Breast epithelium (tissue), 4 donors: ENCODE measurements around the gene CEBPA. TPM values are rescaled to one million over a fixed set of nuclear protein-coding genes. Genes with fewer than 3 reads are reported as not detected.
A peak's percentile ranks its signal among the peaks of the same experiment; 100 is the strongest.
"Not testable (repeated sequence)": the region's sequence is repeated elsewhere in the genome, so short reads cannot be mapped to it uniquely, and the experiment has no call there.

ENCODE experiments used
- DNase-seq, 2 donors: peaks; one replicate each; pipeline ENCODE4 v3.0.0-alpha.2; 2019; ENCODE audit warnings: low spot score in 2 of 2
- H3K27ac ChIP-seq, 2 donors: fragments of 200-600 bp; sonication (generic) in 1 of 2; one replicate each; pipeline ENCODE4 v1.5.1; 2016 to 2019; ENCODE audit warnings: mild to moderate bottlenecking in 1 of 2
- H3K27me3 ChIP-seq, 2 donors: fragments of 200-600 bp; sonication (generic) in 1 of 2; one replicate each; pipeline versions ENCODE4 v1.5.1 to v1.6.0; 2017 to 2019; ENCODE audit warnings: control low read depth in 1 of 2, mild to moderate bottlenecking in 1 of 2
- H3K36me3 ChIP-seq: fragments of 200-600 bp; one replicate; pipeline ENCODE4 v1.5.1; 2019
- H3K4me1 ChIP-seq, 2 donors: fragments of 200-600 bp; sonication (generic); one replicate each; pipeline ENCODE4 v1.5.1; 2016 to 2019; ENCODE audit warnings: control low read depth in 1 of 2
- H3K4me3 ChIP-seq, 3 donors: fragments of 200-600 bp; sonication (generic); 1 replicate in 2 of 3; 2 replicates in 1 of 3; pipeline ENCODE4 v1.5.1; 2016 to 2019; ENCODE audit warnings: mild to moderate bottlenecking in 3 of 3, moderate library complexity in 2 of 3
- H3K9me3 ChIP-seq, 2 donors: fragments of 200-600 bp; sonication (generic) in 1 of 2; one replicate each; pipeline ENCODE4 v1.5.1; 2016 to 2019; ENCODE audit warnings: control low read depth in 1 of 2
- POLR2A ChIP-seq: fragments of 450-650 bp; IDR thresholded peaks from one replicate; pipeline ENCODE4 v1.6.1; 2016; ENCODE audit warnings: antibody characterized with exemption, mild to moderate bottlenecking, moderate library complexity
- POLR2AphosphoS5 ChIP-seq, 3 donors: sonication (generic); formaldehyde crosslinking; IDR thresholded peaks; one replicate each; pipeline ENCODE4 v1.6.1; 2017; ENCODE audit warnings: antibody characterized with exemption in 3 of 3
- intact Hi-C: fragments of 100-400 bp; cut with DNase I; formaldehyde crosslinking; loops from one replicate; pipeline ENCODE4 v1.15.1; 2023; ENCODE audit warnings: low total_unique reads
- total RNA-seq, 3 donors: library from RNA; depleted of rRNA; stranded (reverse); fragments of >200 nt; gene quantifications; one replicate each; pipeline ENCODE4 v1.1.0, GENCODE V29; 2016
- TF ChIP-seq, protein P1 (sequence below), 3 donors: fragments of 450-650 bp; IDR thresholded peaks; one replicate each; pipeline ENCODE4 v1.5.1; 2016 to 2017; ENCODE audit warnings: antibody characterized with exemption in 3 of 3, mild to moderate bottlenecking in 3 of 3, moderate library complexity in 3 of 3

Gene CEBPA
- total RNA-seq, 3 donors from 2014 or later, result 35.1 to 263 (median 67.5) TPM

DNA sequence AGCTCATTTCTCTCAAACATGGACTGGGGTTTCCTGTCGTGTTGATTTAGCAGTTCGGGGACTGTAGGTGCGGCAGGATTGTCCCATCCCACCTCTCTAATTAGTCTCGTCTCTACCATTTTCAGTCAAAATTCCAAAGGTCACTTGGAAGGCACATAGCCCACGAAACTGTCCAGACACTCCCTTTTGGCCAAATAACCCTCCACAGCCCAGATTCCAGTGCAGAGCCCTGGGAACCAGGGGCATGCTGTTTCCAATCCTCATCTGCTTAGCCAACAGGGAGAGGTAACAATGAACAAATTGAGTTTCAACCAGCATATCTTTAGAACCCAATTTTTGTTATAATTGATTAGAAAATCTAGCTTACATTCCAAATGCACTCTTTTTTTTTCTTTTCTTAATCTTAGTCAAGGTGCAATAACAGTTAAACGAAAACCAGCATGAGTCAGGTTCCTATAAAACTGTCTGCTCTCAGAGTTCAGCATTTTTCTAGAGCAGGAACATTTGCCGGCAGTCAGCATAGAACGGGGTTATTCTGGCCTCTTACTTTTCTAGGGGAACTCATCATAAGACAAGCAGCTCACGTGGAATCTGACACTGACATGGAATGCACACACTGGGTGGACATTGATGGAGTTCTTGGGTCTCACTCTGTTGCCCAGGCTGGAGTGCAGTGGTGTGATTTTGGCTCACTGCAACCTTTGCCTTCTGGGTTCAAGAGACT, 14.4 kb upstream of the CEBPA start:
- H3K4me3 ChIP-seq, result no peak overlapping the region
- no peak for DNase-seq
- H3K9me3 ChIP-seq, result no peaks in the 10 kb centered on the region
- TF ChIP-seq, protein P1, sequence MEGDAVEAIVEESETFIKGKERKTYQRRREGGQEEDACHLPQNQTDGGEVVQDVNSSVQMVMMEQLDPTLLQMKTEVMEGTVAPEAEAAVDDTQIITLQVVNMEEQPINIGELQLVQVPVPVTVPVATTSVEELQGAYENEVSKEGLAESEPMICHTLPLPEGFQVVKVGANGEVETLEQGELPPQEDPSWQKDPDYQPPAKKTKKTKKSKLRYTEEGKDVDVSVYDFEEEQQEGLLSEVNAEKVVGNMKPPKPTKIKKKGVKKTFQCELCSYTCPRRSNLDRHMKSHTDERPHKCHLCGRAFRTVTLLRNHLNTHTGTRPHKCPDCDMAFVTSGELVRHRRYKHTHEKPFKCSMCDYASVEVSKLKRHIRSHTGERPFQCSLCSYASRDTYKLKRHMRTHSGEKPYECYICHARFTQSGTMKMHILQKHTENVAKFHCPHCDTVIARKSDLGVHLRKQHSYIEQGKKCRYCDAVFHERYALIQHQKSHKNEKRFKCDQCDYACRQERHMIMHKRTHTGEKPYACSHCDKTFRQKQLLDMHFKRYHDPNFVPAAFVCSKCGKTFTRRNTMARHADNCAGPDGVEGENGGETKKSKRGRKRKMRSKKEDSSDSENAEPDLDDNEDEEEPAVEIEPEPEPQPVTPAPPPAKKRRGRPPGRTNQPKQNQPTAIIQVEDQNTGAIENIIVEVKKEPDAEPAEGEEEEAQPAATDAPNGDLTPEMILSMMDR (IDR thresholded peaks at IDR 0.05), result no peak
- TF ChIP-seq POLR2A, result no peak
- TF ChIP-seq POLR2AphosphoS5 (IDR thresholded peaks at IDR 0.05), result no peak
- no peaks in the 10 kb centered on the region for H3K36me3 ChIP-seq
- no peaks in the 10 kb centered on the region for H3K27me3 ChIP-seq
- H3K27ac ChIP-seq, result no peak overlapping the region
- no peaks in the 10 kb centered on the region for H3K4me1 ChIP-seq
- intact Hi-C loops, result no loop called here

DNA sequence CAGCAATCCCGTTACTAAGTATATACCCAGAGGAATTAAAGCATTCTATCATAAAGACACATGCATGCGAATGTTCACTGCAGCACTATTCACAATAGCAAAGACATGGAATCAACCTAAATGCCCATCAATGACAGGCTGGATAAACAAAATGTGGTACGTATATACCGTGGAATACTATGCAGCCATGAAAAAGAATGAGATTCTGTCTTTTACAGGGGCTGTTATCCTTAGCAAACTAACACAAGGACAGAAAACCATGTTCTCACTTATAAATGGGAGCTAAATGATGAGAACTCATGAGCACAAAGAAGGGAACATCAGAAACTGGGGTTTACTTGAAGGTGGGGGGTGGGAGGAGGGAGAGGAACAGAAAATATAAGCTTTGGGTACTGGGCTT, 10.5 kb upstream of the CEBPA start:
- H3K9me3 ChIP-seq, intact Hi-C loops, H3K4me3 ChIP-seq, DNase-seq, H3K27ac ChIP-seq, H3K36me3 ChIP-seq, H3K27me3 ChIP-seq, H3K4me1 ChIP-seq: not testable (repeated sequence)

DNA sequence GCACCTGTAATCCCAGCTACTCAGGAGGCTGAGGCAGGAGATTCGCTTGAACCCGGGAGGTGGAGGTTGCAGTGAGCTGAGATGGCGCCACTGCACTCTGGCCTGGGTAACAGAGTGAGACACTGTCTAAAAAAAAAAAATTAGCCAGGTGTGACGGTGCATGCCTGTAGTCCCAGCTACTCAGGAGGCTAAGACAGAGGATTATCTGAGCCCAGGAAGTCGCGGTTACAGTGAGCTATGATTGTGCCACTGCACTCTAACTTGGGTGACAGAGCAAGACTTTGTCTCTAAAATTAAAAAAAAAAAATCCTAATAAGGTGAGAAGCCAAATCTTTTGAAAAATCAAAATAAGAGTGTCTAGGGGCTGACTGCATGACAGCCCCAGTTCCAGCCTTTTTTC, 9.7 kb upstream of the CEBPA start:
- intact Hi-C loops, result no loop called here
- no peak overlapping the region for H3K4me3 ChIP-seq
- TF ChIP-seq, protein P1 (IDR thresholded peaks at IDR 0.05), result no peak
- TF ChIP-seq POLR2A, result no peak
- TF ChIP-seq POLR2AphosphoS5 (IDR thresholded peaks at IDR 0.05), result no peak
- no peak for DNase-seq
- H3K9me3 ChIP-seq, result no peaks in the 10 kb centered on the region
- H3K27me3 ChIP-seq, result no peaks in the 10 kb centered on the region
- no peak overlapping the region for H3K27ac ChIP-seq
- H3K4me1 ChIP-seq, result no peaks in the 10 kb centered on the region
- no peaks in the 10 kb centered on the region for H3K36me3 ChIP-seq

DNA sequence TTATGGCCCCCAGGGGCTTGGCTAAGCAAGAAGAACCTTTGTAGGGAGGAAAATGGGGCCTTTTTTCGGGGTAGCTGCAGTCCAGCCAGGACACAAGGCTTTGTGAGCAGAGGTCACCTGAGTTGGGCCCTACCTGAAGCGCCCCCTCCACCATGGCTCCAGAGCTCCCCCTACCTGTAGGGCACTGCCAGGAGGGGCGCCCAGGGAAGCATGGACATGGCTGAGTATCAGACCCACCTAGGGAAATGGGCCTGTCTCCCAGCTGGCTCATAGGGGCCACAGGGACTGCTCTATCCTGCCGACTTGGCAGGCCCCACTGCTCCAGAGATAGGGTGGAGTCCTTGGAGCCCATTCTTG, 9.0 kb upstream of the CEBPA start:
- intact Hi-C loops, result loop anchor here (1.0 kb wide), 1 partner anchor 41 kb away; no protein-coding TSS in a partner anchor

DNA sequence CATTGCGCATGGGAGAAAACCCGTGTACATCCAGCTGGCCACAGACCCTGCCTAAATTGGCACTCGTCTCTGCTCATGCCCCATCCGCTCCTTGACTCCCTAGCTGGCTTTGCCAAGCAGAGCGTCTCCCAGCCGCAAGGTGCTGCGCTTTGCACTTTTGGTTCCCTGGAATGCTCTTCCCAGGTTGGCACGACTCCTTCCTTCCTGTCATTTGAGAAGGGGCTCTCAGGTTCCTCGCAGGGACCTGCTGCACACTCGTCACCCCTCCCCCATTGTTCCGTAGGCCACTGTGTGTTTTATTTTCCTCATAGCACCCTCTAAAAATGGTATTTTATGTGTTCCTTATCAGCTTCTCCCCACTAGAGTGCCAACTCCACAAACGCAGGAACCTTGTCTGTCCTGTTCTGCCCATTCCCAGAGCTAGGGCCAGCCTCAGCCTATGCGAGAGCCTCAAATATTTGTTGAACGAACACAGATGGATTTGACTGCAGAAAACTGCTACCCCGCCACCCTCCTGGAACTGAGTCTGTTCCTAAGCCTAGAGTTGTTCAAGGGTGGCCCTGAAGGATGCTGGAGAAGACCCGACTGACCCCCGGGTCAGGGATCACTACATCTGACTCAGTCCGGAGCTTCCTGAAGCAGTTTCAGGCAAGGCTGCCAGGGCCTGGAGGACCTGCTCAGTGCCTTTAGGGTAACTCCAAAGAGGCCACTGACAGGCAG, 8.4 kb upstream of the CEBPA start:
- no peaks in the 10 kb centered on the region for H3K27me3 ChIP-seq
- intact Hi-C loops, result loop anchor here (1.0 kb wide), 1 partner anchor 40 kb away; no protein-coding TSS in a partner anchor
- no peaks in the 10 kb centered on the region for H3K4me1 ChIP-seq
- H3K36me3 ChIP-seq, result no peaks in the 10 kb centered on the region
- H3K27ac ChIP-seq, result peak overlapping the region in 1 of 2 donors; percentile 36
- TF ChIP-seq POLR2AphosphoS5 (IDR thresholded peaks at IDR 0.05) (no peak), POLR2A (no peak)
- TF ChIP-seq, protein P1 (IDR thresholded peaks at IDR 0.05), result no peak
- DNase-seq, result no peak
- H3K4me3 ChIP-seq, result peak overlapping the region in 2 of 3 donors; percentile 2 to 26
- no peaks in the 10 kb centered on the region for H3K9me3 ChIP-seq

More for the DNA sequence above, 9.0 kb upstream of the CEBPA start:
- Histone ChIP-seq H3K4me1 (no peaks in the 10 kb centered on the region), H3K27me3 (no peaks in the 10 kb centered on the region), H3K4me3 (no peak overlapping the region), H3K36me3 (no peaks in the 10 kb centered on the region), H3K27ac (peak overlapping the region in 1 of 2 donors; percentile 36), H3K9me3 (no peaks in the 10 kb centered on the region)
- no peak for DNase-seq
- no peak for TF ChIP-seq POLR2A
- TF ChIP-seq, protein P1 (IDR thresholded peaks at IDR 0.05), result no peak
- TF ChIP-seq POLR2AphosphoS5 (IDR thresholded peaks at IDR 0.05), result no peak
